Medulla oblongata (tissue), 1 donor: Measurements from ENCODE around the gene ZNF613.
"Not testable (repeated sequence)": the region's sequence is repeated elsewhere in the genome, so short reads cannot be mapped to it uniquely, and the experiment has no call there.

Experiments used
- DNase-seq: peaks from one replicate; pipeline ENCODE4 v3.0.0-alpha.2; 2015; ENCODE audit errors: extremely low spot score

ZNF613 gene

GRCh38 chr19:51926784-51927741 is at the start of gene ZNF613:
ZNF613 (plus strand) TSS chr19:51927472; CDS start chr19:51936221, 8,749 bp downstream.
- DNase-seq, result peak; percentile 96

GRCh38 chr19:51882518-51882917 is 44.8 kb upstream of the ZNF613 start:
- no peak for DNase-seq

DNA sequence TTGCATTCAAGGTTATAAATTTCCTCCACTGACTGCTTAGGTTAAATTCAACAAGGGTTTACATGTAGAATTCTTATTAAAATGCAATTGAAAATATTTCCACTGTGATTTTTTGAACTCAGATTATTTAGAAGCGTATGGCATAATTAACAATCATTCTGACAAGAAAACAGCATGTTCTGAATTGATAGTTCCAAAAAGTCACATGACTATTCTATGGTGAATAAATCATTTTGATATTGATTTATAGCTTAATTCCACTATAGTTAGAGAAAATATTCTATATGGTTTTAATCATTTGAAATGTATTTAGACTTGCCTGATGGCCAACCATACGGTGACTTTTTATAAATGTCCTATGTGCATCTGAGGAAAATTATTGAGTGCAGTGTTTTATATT is 42.6 kb upstream of the ZNF613 start:
- no peak for DNase-seq

GRCh38 chr19:51887522-51888498 is 39.5 kb upstream of the ZNF613 start, which contains the start of gene ZNF577:
ZNF577 (minus strand) TSS chr19:51887951; CDS start chr19:51880382, 7,569 bp downstream.
- peak; percentile 85 for DNase-seq

GRCh38 chr19:51889934-51890333 is 37.3 kb upstream of the ZNF613 start:
- DNase-seq, result no peak

- DNase-seq, result no peak
Measured at GRCh38 chr19:51891193-51891747, 36.0 kb upstream of the ZNF613 start.

DNA sequence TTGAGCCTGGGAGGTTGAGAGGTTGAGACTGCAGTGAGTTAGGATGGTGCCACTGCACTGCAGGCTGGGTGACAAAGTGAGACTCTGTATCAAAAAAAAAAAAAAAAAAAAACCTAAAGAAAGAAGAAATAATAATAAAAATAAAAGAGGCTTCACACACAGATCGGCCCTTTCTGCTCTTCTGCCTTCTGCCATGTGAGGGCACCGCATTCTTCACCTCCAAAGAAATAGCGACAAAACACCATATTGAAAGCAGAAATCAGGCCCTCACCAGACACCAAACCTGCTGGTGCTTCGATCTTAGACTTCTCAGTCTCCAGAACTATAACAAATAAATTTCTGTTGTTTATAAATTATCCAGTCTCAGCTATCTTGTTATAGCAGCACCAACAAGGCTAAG is 25.4 kb upstream of the ZNF613 start:
- no peak for DNase-seq

DNA sequence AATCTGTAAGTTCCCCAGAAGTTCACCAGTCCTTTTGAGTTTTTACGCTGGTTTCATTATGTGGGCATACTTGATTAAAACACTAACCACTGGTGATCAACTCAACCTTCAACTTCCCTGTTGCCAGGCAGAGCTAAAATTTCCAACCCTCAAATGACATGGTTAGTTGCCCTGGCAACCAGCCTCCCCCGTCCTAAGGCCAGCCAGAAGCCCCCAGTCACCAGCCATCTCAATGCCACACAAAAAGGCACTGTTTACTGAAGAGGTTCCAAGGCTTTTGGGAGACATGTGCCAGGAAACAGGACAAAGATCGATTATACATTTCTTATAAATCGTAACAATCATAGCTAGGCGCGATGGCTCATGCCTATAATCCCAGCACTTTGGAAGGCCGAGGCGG is 24.1 kb upstream of the ZNF613 start:
- DNase-seq, result peak; percentile 60

- DNase-seq, result peak; percentile 93
Measured at GRCh38 chr19:51904331-51905165, 22.7 kb upstream of the ZNF613 start, which contains the start of gene ZNF649. ZNF649 (minus strand) TSS chr19:51905017; CDS start chr19:51900107, 4,910 bp downstream.

- no peak for DNase-seq
Measured at GRCh38 chr19:51905206-51905605, 22.1 kb upstream of the ZNF613 start.

DNA sequence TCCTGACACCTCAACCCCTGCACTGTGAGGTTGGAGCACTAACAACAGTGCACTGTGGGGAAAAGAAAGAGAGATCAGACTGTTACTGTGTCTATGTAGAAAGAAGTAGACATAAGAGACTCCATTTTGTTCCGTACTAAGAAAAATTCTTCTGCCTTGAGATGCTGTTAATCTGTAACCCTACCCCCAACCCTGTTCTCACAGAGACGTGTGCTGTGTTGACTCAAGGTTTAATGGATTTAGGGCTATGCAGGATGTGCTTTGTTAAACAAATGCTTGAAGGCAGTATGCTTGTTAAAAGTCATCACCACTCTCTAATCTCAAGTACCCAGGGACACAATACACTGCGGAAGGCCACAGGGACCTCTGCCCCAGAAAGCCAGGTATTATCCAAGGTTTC is 21.6 kb upstream of the ZNF613 start:
- not testable (repeated sequence) for DNase-seq

DNA sequence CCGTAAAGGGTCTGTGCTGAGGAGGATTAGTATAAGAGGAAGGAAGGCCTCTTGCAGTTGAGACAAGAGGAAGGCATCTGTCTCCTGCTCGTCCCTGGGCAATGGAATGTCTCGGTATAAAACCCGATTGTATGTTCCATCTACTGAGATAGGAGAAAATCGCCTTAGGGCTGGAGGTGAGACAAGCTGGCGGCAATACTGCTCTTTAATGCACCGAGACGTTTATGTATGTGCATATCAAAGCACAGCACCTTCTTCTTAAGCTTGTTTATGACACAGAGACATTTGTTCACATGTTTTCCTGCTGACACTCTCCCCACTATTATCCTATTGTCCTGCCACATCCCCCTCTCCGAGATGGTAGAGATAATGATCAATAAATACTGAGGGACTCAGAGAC is 21.2 kb upstream of the ZNF613 start:
- DNase-seq, result not testable (repeated sequence)

GRCh38 chr19:51907981-51908380 is 19.3 kb upstream of the ZNF613 start:
- not testable (repeated sequence) for DNase-seq

- no peak for DNase-seq
Measured at GRCh38 chr19:51915324-51915867, 11.9 kb upstream of the ZNF613 start.

DNA sequence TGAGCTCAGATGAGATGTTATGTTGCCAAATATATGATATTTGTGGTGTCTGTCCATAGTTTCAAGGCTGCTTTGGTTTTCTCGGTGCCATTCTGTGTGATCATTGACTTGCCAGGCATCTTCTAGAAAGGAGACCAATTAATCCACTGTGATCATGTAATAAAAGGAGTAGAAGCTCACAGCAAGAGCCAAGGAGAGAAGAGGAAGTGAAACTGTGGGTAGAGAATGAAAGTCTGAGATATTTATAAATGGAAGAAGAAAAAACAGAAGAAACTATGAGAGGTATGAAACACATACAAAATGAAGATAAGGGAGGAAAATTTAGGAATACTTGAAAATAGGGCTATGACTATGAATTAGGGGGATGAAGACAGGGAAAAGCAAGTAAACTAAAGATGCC is 11.1 kb upstream of the ZNF613 start:
- DNase-seq, result no peak

- no peak for DNase-seq
Measured at GRCh38 chr19:51919606-51920005, 7.7 kb upstream of the ZNF613 start.

GRCh38 chr19:51921949-51922348 is 5.3 kb upstream of the ZNF613 start:
- DNase-seq, result no peak

DNA sequence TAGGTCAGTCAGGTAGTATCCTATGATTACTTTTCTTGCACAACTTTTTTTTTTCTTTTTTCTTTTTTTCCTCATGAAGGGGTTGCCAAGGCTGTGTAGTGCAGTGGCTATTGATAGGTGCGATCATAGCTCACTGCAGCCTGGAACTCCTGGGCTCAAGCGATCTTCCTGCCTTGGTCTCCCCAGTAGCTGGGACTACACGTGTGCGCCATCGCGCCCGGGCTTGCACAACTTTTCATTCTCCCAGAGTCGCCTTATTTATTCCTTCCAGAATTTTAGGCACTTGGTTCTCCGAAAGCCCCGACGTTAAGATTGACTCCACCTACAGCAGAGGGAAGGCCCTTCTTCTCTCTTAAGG is 867 bp upstream of the ZNF613 start:
- DNase-seq, result no peak

GRCh38 chr19:51927859-51928258 is 587 bp downstream of the ZNF613 start:
- no peak for DNase-seq

DNA sequence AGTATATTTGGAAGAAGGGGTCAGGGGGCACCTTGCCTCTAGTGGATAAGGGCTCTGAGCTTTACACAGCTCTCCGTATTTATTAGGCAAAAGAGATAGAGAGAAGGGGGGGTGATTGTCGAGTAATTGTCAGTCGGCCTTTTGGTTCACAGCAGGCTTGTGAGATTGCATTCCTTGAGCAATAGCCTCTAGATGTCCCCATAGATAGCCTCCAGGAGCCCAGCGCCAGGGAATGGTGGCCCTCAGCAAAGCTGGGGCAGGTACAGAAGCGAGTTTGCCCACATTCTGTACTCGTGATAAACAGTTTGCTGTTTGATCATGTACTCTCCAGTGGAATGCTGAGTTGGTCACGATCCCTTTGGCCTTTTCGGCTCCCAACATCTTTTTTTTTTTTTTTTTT is 4.6 kb downstream of the ZNF613 start:
- no peak for DNase-seq

GRCh38 chr19:51938936-51939335 is 11.7 kb downstream of the ZNF613 start:
- DNase-seq, result no peak
